HEK293T (cell line): ENCODE measurements around the gene KRT27.

Experiments used
- CTCF ChIA-PET: fragments of 350-600 bp; formaldehyde crosslinking; extraction: SDS; loops from one replicate; lab custom pipeline; 2021; ENCODE audit warnings: antibody characterized with exemption, inconsistent platforms; lab: Yijun Ruan, JAX
- POLR2A ChIA-PET: fragments of 350-600 bp; formaldehyde crosslinking; extraction: SDS; loops from one replicate; lab custom pipeline; 2020; ENCODE audit warnings: antibody characterized with exemption, inconsistent platforms; lab: Yijun Ruan, JAX
- DNase-seq: peaks from one replicate; pipeline ENCODE4 v3.0.0; 2012; ENCODE audit warnings: mixed read lengths; ENCODE audit errors: extremely low spot score
- ARNT ChIP-seq: fragments of 450-650 bp; IDR thresholded peaks from 2 replicates; pipeline ENCODE4 v1.6.1; 2017; ENCODE audit warnings: mild to moderate bottlenecking
- BHLHE40 ChIP-seq: fragments of 450-650 bp; IDR thresholded peaks from 2 replicates; pipeline ENCODE4 v1.6.1; 2016; ENCODE audit warnings: mild to moderate bottlenecking, moderate library complexity, borderline replicate concordance
- CTBP1 ChIP-seq: fragments of 450-650 bp; IDR thresholded peaks from 2 replicates; pipeline ENCODE4 v1.6.1; 2016; ENCODE audit warnings: borderline replicate concordance
- ELF4 ChIP-seq: fragments of 450-650 bp; IDR thresholded peaks from 2 replicates; pipeline ENCODE4 v1.6.1; 2017; ENCODE audit warnings: antibody characterized with exemption
- FOXA1 ChIP-seq: fragments of 450-650 bp; IDR thresholded peaks from 2 replicates; pipeline ENCODE4 v1.6.1; 2016; ENCODE audit warnings: mild to moderate bottlenecking
- FOXK2 ChIP-seq: fragments of 450-650 bp; IDR thresholded peaks from 2 replicates; pipeline ENCODE4 v1.6.1; 2016; ENCODE audit warnings: mild to moderate bottlenecking
- FOXM1 ChIP-seq: fragments of 450-650 bp; IDR thresholded peaks from 2 replicates; pipeline ENCODE4 v1.6.1; 2017; ENCODE audit warnings: mild to moderate bottlenecking, borderline replicate concordance
- HDGF ChIP-seq: fragments of 450-650 bp; IDR thresholded peaks from 2 replicates; pipeline ENCODE4 v1.6.1; 2017; ENCODE audit warnings: antibody characterized with exemption, borderline replicate concordance
- L3MBTL2 ChIP-seq: fragments of 450-650 bp; conservative IDR thresholded peaks from 2 replicates; pipeline ENCODE4 v1.6.1; 2016; ENCODE audit warnings: mild to moderate bottlenecking
- LEF1 ChIP-seq: fragments of 450-650 bp; IDR thresholded peaks from 2 replicates; pipeline ENCODE4 v1.6.1; 2017; ENCODE audit warnings: mild to moderate bottlenecking, borderline replicate concordance
- NFRKB ChIP-seq: fragments of 450-650 bp; IDR thresholded peaks from 2 replicates; pipeline ENCODE4 v1.6.1; 2016; ENCODE audit warnings: mild to moderate bottlenecking, moderate library complexity
- PKNOX1 ChIP-seq: fragments of 450-650 bp; IDR thresholded peaks from 2 replicates; pipeline ENCODE4 v1.6.1; 2016
- SP1 ChIP-seq: fragments of 450-650 bp; IDR thresholded peaks from 2 replicates; pipeline ENCODE4 v1.6.1; 2017
- SUZ12 ChIP-seq: fragments of 450-650 bp; IDR thresholded peaks from 2 replicates; pipeline ENCODE4 v1.6.1; 2016; ENCODE audit warnings: mild to moderate bottlenecking
- TARDBP ChIP-seq: fragments of 450-650 bp; IDR thresholded peaks from 2 replicates; pipeline ENCODE4 v1.6.1; 2016
- ZNF384 ChIP-seq: fragments of 450-650 bp; IDR thresholded peaks from 2 replicates; pipeline ENCODE4 v1.6.1; 2016

Gene KRT27

GRCh38 chr17:40824015-40824832, 41.9 kb upstream of the KRT27 start:
- POLR2A ChIA-PET, result no interaction called here
- CTCF ChIA-PET, result no interaction called here
- TF ChIP-seq PKNOX1, result no peak
- no peak for TF ChIP-seq NFRKB
- TF ChIP-seq BHLHE40, result no peak
- DNase-seq, result no peak

DNA sequence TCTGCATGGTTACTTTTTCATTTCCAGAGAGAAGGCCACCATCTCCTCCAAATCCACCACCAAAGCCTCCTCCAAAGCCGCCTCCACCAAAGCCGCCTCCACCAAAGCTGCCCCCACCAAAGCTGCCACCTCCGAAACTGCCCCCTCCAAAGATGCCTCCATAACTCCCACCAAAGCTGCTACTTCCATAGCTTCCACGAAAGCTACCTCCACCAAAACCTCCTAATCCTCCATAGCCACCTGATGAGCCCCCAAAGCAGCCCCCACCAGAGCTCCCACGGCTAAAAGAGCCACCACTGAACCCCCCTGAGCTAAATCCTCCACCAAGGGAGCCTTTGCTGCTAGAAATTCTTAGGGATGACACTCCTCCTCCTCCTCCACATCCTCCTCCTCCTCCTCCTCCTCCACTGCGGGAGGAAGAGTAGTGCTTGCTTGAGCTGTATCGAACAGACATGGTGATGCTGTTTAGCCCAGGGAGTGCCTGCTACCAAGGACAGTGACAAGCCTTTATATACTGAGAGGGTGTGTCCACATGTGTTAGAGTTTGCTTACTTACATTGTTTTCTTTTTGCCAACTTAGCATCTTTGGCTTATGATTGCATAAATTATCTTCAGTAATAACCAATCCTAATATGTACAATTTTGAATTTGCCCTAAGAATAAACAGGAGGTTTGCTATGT, 39.9 kb upstream of the KRT27 start, which contains the start of gene KRT10:
TSS of gene KRT10 (minus strand) at position 483 of the 681 bp plus-strand sequence. CDS start at position 454, 29 bp downstream.
- DNase-seq, result no peak
- ChIA-PET CTCF (interaction anchor here (0.6 to 1.2 kb wide), 3 partner anchors 27 to 727 kb away, joined by 3 to 4 read pairs (median 3); no protein-coding TSS in a partner anchor), POLR2A (interaction anchor here (0.7 to 1.2 kb wide), 2 partner anchors 722 to 866 kb away, joined by 3 read pairs; partner anchors contain the start of gene EIF1)
- TF ChIP-seq ELF4, result no peak
- no peak for TF ChIP-seq HDGF
- no peak for TF ChIP-seq TARDBP
- TF ChIP-seq CTBP1, result no peak
- no peak for TF ChIP-seq ZNF384
- TF ChIP-seq NFRKB, result no peak
- TF ChIP-seq PKNOX1, result no peak
- TF ChIP-seq L3MBTL2, result no peak
- TF ChIP-seq FOXM1, result no peak
- no peak for TF ChIP-seq SUZ12
- no peak for TF ChIP-seq FOXA1
- no peak for TF ChIP-seq SP1

- no peak for DNase-seq
- ChIA-PET CTCF (interaction anchor here (0.8 to 1.2 kb wide), 2 partner anchors 206 to 728 kb away, joined by 3 to 4 read pairs; no protein-coding TSS in a partner anchor), POLR2A (interaction anchor here (1.2 kb wide), 1 partner anchor 867 kb away, joined by 3 read pairs; the partner anchor contains the start of gene EIF1)
- TF ChIP-seq FOXM1, result no peak
- TF ChIP-seq HDGF, result no peak
- TF ChIP-seq FOXK2, result no peak
- no peak for TF ChIP-seq CTBP1
- TF ChIP-seq FOXA1, result no peak
- TF ChIP-seq ARNT, result no peak
- no peak for TF ChIP-seq BHLHE40
- TF ChIP-seq NFRKB, result no peak
- TF ChIP-seq LEF1, result no peak
Observed at GRCh38 chr17:40821536-40821935, 39.2 kb upstream of the KRT27 start.

DNA sequence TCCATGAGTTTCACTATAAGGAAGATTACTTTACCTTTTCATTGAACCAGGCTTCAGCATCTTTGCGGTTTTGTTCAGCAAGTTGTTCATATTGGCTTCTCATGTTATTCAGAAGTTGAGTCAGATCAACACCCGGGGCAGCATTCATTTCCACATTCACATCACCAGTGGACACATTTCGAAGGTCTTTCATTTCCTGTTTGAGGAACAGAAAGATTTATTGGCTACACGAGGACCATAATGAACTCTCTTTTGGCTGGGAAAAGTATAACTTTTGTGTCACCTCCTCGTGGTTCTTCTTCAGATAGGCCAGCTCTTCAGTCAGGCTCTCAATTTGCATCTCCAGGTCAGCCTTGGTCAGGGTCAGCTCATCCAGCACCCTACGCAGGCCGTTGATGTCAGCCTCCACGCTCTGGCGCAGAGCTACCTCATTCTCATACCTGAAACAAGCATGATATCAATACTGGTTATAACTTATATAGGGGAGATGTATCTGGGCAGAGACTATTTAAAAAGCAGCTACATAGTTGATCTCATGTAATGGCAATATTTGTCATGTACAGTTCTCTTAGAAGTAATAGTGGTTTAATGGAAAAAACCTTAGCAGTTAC, 38.0 kb upstream of the KRT27 start:
- TF ChIP-seq ELF4 (no peak), ARNT (no peak), FOXK2 (no peak), L3MBTL2 (no peak), PKNOX1 (no peak), TARDBP (no peak), NFRKB (no peak), FOXM1 (no peak), CTBP1 (no peak)
- POLR2A ChIA-PET, result interaction anchor here (0.6 to 2.0 kb wide), 3 partner anchors 7 to 173 kb away, joined by 3 to 19 read pairs (median 3); partner anchors contain the start of gene SMARCE1
- CTCF ChIA-PET, result no interaction called here
- no peak for DNase-seq

DNA sequence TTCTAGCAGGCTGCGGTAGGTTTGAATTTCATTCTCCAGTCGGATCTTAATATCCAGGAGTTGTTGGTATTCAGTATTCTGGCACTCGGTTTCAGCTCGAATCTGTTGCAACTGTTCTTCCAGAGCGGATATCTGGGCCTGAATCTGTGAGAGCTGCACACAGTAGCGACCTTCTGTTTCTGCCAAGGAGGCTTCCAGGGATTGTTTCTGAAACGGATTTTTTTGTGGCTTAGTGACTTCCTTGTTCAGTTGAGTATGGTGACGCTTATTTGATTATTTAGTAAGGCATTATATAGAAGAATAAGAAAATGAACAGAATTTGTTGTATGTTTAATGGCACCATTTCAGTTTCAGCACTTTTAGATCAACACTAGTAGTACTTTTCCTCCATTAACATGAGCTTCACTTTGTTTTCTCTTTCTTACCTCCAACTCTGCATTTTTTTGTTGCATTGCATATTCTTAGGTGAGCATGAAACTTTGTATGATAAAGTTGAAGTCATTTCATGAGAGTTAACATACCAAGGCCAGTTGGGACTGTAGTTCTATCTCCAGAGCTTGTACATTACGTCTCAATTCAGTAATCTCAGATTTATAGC, 37.3 kb upstream of the KRT27 start:
- ChIA-PET CTCF (interaction anchor here (0.8 to 1.0 kb wide), 2 partner anchors 32 to 729 kb away, joined by 3 read pairs; no protein-coding TSS in a partner anchor), POLR2A (interaction anchor here (0.6 to 2.0 kb wide), 7 partner anchors 8 to 869 kb away, joined by 3 to 19 read pairs (median 3); partner anchors contain the start of genes EIF1 and SMARCE1)

More for the DNA sequence above, 37.3 kb upstream of the KRT27 start:
- peak; percentile 6 for DNase-seq
- TF ChIP-seq L3MBTL2 (no peak), ARNT (no peak), PKNOX1 (no peak), BHLHE40 (no peak), HDGF (no peak), LEF1 (no peak), FOXK2 (no peak), ELF4 (no peak), SP1 (no peak), NFRKB (no peak), CTBP1 (no peak), ZNF384 (no peak), SUZ12 (no peak), TARDBP (no peak), FOXA1 (no peak), FOXM1 (no peak)
